DMS153 treated with DMSO at 0.1 percent for 48 hours (cell line): ENCODE measurements around the gene ZNF502.
"Not testable (repeated sequence)": the region's sequence is repeated elsewhere in the genome, so short reads cannot be mapped to it uniquely, and the experiment has no call there.

Source experiments
- DNase-seq: peaks from one replicate; lab custom pipeline; 2025; ENCODE audit not compliant: unreplicated experiment; lab: John Stamatoyannopoulos, UW

The ZNF502 gene

DNA sequence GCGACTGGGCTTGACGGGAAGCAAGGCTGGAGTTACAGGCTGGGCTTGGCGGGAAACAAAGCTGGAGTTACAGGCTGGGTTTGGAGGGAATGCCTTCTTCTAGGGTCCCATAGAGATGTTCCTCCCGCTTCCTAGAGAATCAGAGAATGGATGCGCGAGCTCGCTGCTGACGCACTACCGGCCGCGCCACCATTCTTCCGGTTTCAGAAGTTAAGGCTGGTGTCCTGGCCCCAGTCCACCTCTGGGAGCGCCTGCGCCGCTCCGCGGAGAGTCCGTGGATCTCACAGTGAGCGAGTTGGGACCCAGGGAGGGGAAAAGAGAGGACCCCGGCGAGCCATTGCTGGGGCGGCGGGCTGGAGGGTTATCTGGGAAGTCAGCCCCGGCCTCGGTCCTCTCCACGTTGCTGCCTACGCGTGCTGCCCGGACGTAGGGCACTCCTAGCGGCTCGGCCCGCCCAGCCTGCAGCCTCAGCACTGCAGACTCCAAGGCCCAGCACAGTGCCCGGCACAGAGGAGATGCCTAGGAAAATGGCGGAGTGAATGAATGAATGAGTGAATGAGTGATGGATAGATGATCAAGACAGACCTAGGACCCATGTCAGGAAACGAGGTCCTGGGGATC, at the start of gene ZNF502:
Gene ZNF502 (plus strand): TSS at position 206 of the 621 bp plus-strand sequence. CDS start 7,602 bp downstream, outside the sequence.
- peak; percentile 54 for DNase-seq

DNA sequence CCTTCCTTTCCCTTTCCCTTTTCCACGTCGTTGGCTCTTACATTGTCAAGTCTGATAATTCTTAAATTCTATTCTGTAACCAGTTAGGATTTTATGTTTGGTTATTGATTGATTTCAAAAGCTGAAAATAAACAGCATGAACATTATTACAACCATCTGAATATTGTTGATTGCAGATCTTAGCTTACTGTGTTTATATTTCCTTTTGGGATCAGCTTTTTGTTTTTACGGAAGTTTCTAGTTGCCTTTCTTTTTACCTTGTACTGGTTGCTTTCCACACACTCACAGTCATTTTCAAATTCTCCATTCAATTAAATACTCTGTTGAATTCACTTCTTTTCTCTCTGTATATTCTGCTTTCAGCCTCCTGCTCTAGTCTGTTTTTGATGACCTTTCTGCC, 47.3 kb upstream of the ZNF502 start:
- no peak for DNase-seq

DNA sequence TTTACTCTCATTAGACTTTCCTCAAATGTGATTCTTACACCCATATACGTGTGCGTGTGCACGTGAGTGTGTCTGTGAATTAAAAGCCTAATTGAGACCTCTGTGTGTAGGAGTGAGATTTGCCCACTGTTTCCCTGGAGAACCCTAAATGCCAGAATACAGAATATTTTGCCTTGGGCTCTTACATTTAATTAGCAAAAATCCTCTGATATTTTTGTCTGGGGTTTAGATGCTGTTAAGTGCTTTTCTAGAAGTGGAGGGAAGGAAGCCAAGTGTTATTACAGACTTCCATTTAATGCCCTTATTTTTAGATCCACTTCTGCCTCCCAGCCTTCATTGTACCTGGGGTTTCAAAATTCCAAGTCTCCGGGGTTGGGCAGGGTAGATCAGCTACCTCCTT, 46.1 kb upstream of the ZNF502 start:
- no peak for DNase-seq

DNA sequence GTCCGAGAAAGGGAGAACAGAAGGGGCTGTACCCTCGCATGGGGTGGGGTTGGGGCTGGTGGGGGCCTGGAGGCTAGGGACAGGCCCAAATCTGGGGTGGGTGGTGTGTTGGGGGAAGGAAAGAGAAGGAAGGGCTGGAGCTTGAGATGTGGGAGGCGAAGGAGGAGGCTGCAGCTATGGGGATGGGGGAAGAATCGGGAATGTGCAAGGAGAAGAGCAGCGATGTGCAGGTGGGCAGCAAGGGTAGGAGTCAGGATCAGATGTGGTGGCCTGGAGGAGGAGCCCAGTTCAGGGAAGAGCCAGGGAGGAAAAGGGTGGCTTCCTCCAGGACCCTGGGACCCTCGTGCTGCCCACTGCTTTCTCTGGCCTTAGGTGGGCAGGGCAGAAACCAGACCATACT, 42.7 kb upstream of the ZNF502 start:
- no peak for DNase-seq

DNA sequence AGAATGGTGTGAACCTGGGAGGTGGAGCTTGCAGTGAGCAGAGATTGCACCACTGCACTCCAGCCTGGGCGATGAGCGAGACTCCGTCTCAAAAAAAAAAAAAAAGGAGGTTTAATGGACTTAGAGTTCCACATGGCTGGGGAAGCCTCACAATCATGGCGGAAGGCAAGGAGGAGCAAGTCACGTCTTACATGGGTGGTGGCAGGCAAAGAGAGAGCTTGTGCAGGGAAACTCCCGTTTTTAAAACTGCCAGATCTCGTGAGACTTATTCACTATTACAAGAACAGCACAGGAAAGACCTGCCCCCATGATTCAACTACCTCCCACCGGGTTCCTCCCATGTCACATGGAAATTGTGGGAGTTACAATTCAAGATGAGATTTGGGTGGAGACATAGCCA, 39.0 kb upstream of the ZNF502 start:
- not testable (repeated sequence) for DNase-seq

DNA sequence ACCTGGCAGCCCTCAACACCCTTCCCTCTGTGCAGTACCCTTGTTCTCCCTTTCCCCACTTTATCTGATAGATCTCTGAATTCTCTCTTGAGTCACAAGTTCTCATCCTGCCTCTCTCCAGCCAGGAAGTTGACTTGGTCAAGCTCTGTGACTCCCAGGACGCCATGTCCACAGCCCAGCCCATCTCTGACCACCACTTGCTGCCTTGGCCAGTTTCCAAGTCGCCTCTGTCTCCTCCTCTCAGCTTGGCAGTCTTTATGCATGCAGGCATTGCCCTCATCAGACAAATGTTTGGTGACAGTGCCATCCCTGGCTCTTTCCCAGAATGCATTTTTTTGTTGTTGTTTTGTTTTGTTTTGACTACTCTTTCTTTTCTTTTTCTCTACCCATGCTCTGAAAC, 38.2 kb upstream of the ZNF502 start:
- no peak for DNase-seq

DNA sequence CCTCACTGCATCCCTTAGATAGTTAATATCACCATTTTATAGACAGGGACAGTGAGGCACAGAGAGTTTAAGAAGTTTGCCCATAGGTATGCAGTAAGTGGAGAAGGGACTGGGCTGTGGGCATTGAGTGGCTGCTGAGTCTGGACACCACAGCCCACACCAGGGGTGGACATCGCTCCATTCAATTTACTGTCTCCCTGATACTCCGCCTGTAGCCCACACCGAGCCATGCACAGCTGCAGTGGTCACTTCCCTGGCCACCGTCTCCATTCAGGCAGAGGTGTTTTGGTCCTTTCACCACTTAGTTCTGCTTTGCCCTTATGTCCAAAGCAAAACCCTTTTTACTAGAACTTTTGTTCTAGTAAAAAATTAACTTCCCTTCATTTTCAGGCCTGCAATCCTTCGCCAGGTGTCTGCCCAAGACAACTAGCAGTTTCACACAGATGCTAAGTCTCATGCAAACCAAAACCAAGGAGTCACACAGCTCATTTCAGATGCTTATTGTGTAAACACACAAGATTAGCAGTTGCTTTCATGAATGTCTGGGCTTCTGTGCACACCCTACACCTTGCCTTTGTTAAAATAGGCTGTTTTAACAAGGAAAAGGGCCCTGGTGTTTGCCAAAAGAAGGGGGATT, 33.9 kb upstream of the ZNF502 start:
- no peak for DNase-seq

DNA sequence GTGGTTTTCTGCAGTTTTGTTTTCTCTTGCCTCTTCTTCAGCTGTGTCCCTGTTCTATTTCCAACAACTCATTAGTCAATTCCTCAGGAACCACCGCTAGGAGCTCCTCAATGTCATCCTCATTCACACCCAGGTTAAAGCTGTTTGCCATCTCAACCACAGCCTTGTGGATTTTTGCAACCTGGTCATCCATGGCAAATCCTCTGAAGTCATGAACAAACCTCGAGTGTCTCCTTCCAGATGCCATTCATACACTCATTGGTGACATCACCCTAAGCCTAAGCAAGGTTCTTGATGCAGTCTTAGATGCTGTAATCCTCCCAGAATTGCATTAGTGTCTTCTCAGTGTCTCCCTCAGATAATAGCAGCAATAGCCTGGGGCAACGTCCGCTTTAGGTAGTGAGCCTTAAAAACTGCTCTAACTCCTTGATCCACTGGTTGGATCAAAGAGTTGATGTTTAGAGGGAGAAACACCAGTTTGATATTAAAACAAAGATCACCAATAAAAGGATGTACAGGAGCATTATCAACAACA, 31.5 kb upstream of the ZNF502 start:
- no peak for DNase-seq

DNA sequence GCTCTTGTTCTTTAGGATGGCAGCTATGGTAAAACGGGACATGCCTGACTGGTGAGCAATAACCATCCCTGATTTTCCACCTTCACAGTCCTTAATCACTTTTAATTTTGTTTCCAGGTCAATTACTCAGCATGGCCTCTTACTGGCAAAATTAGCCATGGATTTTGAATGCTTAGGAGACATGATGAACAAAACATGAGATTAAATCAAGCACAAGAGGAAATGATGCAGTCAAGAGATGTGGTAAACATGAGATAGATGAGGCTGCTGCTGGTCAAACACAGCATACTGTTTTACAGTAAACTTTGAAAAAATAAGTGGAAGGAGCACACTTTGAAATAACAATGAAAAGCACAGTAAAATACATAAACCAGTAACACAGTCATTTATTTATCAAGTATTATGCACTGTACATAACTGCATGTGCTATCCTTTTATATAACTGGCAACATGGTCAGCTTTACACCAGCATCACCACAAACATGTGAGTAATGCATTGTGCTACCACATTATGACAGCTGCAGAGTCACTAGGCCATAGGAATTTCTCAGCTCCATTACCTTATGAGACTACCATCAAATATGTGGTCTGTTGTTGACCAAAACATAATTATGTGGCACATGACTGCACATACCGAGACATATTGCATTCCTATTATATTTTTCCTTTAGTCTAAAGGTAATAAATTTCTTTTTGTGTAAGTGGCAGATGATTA, 30.1 kb upstream of the ZNF502 start:
- no peak for DNase-seq

DNA sequence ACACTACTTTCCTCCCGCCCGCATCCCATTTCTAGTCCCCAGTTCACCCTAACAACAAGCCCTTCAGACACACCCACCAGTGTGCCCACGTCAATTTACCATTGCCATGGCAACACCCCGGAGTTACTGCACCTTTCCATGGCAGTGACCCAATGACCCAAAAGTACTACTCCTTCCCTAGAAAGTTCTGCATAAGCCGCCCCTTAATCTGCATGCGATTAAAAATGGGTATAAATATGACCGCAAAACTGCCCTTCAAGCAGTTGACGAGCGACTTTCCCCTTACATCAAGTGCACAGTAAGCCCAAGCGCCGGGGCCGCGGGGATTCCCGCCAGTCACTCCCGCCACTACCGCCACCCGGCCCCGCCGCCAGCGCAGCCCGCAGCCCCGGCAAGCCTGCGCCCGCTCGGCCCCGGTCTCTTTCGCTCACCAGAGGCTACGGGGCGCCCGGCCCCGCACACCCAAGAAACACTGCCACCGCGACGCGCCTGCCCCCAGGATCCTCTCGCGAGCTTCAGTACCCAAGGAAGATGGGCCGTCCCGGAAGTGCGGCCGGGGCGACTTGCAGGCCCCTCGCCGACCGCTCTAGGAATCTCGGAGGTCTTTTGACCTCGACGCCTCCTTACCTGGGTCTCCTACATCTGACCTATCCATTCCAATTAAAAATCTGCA, 27.2 kb upstream of the ZNF502 start:
- DNase-seq, result peak; percentile 0

DNA sequence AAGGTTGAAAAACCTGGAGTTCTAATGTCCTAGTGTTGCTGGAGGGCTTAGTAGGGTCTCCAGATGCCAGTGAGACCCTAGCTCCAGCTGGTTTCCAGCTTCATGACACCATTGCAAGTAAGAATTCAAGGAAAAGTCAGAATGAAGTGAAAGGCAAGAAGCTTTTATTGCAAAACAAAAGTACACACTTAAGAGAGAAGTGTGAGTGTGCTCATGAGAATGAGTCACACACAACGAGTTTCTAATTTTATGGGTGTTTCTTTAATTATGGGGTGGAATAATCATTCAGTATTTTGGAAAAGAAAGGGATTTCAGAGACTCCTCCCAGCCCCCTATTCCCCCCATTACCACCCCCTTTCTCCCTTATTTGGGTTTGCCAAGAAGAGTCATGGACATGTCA, 24.6 kb upstream of the ZNF502 start:
- DNase-seq, result no peak

DNA sequence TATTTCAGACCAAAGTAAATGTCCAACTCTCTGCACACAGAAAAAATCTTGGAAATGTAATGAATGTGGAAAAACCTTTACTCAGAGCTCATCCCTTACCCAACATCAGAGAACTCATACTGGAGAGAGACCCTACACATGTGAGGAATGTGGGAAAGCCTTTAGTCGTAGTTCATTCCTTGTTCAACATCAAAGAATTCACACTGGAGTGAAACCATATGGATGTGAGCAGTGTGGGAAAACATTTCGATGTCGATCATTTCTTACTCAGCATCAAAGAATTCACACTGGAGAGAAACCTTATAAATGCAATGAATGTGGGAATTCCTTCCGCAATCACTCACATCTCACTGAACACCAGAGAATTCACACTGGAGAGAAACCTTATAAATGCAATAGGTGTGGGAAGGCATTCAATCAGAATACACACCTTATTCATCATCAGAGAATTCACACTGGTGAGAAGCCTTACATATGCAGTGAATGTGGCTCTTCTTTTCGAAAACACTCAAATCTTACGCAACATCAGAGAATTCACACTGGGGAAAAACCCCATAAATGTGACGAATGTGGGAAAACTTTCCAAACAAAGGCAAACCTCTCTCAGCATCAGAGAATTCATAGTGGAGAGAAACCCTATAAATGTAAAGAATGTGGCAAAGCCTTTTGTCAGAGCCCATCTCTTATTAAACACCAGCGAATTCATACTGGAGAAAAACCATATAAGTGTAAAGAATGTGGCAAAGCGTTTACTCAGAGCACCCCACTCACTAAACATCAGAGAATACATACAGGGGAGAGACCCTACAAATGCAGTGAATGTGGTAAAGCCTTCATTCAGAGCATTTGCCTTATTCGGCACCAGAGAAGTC, 9.0 kb downstream of the ZNF502 start:
- DNase-seq, result no peak

DNA sequence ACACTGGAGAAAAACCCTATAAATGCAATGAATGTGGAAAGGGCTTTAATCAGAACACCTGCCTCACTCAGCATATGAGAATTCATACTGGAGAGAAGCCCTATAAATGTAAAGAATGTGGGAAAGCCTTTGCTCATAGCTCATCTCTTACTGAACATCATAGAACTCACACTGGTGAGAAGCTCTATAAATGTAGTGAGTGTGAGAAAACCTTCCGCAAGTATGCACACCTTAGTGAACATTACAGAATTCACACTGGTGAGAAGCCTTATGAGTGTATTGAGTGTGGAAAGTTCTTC, 9.6 kb downstream of the ZNF502 start:
- no peak for DNase-seq

DNA sequence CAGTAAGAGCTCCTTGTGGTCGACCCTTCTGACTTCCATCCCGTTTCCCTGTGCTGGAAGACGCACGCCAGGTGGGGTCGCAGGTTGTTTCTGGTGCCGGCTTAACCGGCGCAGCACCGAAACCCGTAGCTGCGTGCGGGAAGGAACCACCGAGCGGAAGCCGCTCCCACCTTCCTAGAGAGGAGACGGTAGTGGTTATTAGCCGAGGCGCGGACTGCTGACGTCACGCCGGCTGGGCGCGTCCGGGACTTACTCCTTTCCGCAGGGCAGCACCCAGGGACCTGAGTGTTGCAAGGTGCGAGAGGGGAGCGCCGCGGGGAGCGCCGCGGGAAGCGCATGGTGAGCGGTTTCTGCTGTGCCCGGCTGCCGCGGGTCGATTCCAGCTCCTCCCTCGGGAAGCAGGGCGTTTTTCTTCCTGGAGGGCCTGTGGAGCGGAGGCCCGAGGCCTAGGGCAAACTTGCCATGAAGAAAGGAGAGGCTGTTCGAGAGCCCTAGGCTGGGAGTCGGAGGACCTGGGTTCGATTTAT, 17.0 kb downstream of the ZNF502 start, which contains the start of gene ZNF501:
Gene ZNF501 (plus strand): TSS at position 252 of the 527 bp plus-strand sequence. CDS start 4,787 bp downstream, outside the sequence.
- peak; percentile 38 for DNase-seq

DNA sequence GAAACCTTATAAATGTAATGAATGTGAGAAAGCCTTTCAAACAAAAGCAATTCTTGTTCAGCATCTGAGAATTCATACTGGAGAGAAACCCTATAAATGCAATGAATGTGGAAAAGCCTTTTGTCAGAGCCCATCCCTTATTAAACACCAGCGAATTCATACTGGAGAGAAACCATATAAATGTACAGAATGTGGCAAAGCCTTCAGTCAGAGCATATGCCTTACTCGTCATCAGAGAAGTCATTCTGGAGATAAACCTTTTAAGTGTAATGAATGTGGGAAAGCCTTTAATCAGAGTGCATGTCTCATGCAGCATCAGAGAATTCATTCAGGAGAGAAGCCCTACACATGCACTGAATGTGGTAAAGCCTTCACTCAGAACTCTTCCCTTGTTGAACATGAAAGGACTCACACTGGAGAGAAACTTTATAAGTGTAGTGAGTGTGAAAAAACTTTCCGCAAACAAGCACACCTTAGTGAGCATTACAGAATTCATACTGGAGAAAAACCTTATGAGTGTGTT, 22.2 kb downstream of the ZNF502 start:
- DNase-seq, result no peak

DNA sequence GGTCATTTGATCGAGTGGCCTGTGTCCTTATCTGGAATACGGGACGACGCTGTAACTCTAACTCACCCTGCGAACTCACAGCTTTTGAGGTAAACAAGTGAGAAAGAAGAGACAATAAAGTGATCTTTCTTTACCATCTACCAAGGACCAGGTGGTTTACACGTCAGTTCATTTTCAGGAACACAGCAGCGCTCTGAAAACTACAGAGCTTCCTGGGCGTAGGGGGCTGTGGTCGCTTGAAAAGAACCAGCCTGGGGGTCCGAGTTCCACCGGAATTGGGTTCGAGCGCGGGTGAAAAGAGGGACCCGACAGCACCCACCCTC, 48.6 kb downstream of the ZNF502 start:
- no peak for DNase-seq

DNA sequence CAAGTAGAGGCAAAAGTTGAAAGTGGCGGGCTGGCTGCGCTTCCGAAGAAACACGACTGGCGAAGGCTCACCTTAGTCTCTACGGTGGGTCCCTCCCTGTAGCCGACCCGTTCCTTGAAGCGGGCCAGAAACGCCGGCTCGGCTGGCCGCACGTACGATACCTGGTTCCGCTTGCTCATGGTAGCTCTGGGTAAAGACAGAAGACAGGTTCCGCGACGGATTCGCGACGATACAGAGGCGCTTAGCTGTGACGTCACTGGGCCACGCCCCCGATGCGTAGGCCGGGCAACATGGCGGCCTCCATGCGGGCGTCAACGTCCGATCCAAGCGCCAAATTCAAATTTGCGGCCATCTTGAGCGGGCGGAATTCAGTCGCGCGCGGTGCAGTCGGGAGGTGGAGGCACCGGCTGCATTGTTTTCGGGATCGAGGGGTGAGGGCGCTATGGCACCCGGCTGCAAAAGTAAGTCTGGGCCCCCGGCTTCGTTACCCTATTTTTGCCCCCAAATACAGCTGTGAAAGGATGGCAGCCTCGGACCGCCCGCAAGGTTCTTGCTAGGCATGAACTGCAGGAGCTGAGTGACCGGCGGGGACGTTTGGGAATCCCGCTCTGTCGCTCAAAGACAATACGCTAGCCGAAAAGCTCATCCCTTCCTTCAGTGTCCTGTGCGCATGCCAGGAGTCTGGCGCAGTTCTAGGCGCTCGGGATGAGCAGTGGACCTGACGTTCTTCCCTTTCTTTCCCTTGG, 49.1 kb downstream of the ZNF502 start, which contains the start of the genes KIAA1143 and KIF15:
Gene KIAA1143 (minus strand): TSS at position 196 of the 746 bp plus-strand sequence. CDS start 17 bp downstream, at position 179.
Gene KIF15 (plus strand): TSS at position 371 of the 746 bp plus-strand sequence. CDS start 72 bp downstream, at position 443.
- DNase-seq, result peak; percentile 55

DNA sequence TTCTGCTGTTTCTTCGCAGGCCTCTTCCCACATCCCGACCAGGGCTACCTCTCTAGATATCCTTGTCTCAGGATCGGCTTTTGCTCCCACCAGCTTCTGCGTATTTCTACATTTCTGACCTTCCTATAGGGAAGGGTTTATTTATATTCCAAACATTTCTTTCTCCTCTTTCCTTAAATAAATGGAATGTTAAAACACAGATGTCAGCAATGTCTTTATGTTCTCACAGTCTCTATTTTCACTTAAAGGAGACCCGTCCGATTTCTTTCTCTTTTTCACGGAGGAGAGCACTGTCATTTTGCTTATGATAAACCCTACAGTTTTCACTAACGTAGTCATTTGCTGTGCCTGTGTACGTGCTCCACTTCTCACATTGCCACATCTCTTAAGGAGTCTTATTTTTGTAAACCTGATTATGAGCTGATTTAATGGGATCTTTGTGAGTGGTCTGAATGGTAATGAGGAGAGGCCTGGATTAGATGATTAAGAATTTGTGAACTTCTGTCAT, 49.8 kb downstream of the ZNF502 start:
- DNase-seq, result no peak

DNA sequence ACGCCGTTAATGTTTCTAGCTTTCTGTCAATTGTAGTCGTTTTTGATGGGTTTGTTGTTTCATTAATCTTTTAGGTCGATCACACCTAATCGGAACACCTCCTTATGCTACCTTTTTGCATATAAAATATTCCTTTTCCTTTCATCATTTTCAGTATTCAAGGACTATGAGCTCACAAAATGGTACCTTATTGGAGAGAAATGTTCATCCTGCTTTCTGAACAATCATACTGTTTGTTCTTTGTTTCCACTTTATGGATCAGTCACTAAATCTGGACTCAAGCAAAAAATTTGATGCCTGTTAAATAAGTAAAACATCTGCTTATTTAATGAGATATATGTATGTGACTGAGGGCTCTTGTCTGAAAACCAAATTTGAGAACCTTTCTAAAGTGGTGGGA, 50.2 kb downstream of the ZNF502 start:
- no peak for DNase-seq
